A549 (cell line): ENCODE results near the gene CLASP2.

Source experiments
- ESRRA ChIP-seq: fragments of 150-350 bp; IDR thresholded peaks from 2 replicates; pipeline ENCODE4 v1.6.1; 2014; ENCODE audit warnings: mild to moderate bottlenecking, low read length, borderline replicate concordance
- JUNB ChIP-seq: fragments of >200 bp; sonication (Bioruptor Twin); formaldehyde crosslinking; IDR thresholded peaks from 2 replicates; pipeline ENCODE4 v1.6.1; 2016
- MYC ChIP-seq: IDR thresholded peaks from 2 replicates; pipeline ENCODE4 v1.6.1; 2012; ENCODE audit warnings: mild to moderate bottlenecking, inconsistent platforms, low read length, improper control_type of control experiment, borderline replicate concordance
- POLR2A ChIP-seq: IDR thresholded peaks from 2 replicates; pipeline ENCODE4 v1.6.1; 2012; ENCODE audit warnings: mild to moderate bottlenecking, low read length
- RAD21 ChIP-seq, 2 experiments: fragments of >200 bp in 1 of 2; sonication (Bioruptor Twin) in 1 of 2; formaldehyde crosslinking in 1 of 2; IDR thresholded peaks in 1 of 2; conservative IDR thresholded peaks in 1 of 2; 2 replicates in 1 of 2; 3 replicates in 1 of 2; pipeline ENCODE4 v1.6.1; 2012 to 2018; ENCODE audit warnings: inconsistent platforms in 1 of 2
- SMC3 ChIP-seq: fragments of >200 bp; sonication (Bioruptor Twin); formaldehyde crosslinking; IDR thresholded peaks from 3 replicates; pipeline ENCODE4 v1.6.1; 2018; ENCODE audit warnings: inconsistent platforms
- TF ChIP-seq, protein P1 (sequence below): fragments of >200 bp; sonication (Bioruptor Twin); formaldehyde crosslinking; IDR thresholded peaks from 3 replicates; pipeline ENCODE4 v1.5.1; 2016
- TF ChIP-seq, protein P2 (sequence below): fragments of 450-650 bp; IDR thresholded peaks from 2 replicates; pipeline ENCODE4 v1.6.1; 2014; ENCODE audit warnings: antibody characterized with exemption

- TF ChIP-seq, protein P1, sequence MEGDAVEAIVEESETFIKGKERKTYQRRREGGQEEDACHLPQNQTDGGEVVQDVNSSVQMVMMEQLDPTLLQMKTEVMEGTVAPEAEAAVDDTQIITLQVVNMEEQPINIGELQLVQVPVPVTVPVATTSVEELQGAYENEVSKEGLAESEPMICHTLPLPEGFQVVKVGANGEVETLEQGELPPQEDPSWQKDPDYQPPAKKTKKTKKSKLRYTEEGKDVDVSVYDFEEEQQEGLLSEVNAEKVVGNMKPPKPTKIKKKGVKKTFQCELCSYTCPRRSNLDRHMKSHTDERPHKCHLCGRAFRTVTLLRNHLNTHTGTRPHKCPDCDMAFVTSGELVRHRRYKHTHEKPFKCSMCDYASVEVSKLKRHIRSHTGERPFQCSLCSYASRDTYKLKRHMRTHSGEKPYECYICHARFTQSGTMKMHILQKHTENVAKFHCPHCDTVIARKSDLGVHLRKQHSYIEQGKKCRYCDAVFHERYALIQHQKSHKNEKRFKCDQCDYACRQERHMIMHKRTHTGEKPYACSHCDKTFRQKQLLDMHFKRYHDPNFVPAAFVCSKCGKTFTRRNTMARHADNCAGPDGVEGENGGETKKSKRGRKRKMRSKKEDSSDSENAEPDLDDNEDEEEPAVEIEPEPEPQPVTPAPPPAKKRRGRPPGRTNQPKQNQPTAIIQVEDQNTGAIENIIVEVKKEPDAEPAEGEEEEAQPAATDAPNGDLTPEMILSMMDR, result no peak
- TF ChIP-seq RAD21 (conservative IDR thresholded peaks at IDR 0.05 in 1 of 2, IDR thresholded peaks at IDR 0.05 in 1 of 2) (no peak), SMC3 (no peak), JUNB (no peak), POLR2A (no peak), ESRRA (no peak), MYC (no peak)
- TF ChIP-seq, protein P2, sequence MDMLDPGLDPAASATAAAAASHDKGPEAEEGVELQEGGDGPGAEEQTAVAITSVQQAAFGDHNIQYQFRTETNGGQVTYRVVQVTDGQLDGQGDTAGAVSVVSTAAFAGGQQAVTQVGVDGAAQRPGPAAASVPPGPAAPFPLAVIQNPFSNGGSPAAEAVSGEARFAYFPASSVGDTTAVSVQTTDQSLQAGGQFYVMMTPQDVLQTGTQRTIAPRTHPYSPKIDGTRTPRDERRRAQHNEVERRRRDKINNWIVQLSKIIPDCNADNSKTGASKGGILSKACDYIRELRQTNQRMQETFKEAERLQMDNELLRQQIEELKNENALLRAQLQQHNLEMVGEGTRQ, result no peak
Measured at GRCh38 chr3:33592999-33593398, 125.1 kb downstream of the CLASP2 start.
